Activated T-helper 1 cell treated with Interleukin-2 at 50 U/mL for 16 hours (primary cell): ENCODE data around the gene GMFB.

ENCODE experiments used
- DNase-seq: peaks from one replicate; pipeline ENCODE4 v3.0.0-alpha.2; 2020; ENCODE audit warnings: low read depth

GMFB gene

DNA sequence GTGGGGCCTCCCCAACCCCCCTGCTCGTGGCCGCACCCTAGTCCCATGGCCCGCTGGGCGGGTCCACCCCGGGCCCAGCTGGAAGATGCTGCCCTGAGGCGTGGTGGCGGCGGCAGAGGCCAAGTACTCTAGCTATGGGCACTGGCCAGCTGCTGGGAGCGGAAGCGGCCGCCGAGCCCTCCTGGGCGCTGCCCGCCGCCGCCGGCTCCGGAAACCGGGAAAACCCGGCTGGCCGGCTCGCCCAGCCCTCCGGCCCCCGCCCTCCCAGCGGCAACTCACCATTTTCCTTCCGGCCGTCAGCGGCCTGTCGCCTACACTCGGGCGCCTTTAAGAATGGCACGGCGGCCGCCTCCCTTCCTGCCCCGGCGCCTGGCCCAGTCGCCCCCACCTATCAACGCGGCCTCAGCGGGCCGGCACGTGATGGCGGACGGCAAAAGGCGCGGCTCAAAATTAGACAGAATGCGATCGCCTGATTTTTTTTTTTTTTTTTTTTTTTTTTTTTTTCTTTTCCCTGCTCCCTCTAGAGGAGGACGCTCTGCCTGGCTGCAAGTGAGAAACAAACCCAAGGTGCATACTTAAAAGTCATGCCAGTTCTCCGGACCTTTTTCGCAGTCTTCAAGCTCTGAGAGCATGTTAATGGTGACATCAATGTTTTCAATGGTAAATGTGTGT is at the start of gene GMFB:
TSS of gene GMFB (minus strand) at position 335 of the 672 bp plus-strand sequence. CDS start at position 282, 53 bp downstream.
- peak; percentile 83 for DNase-seq

- no peak for DNase-seq
Measured at GRCh38 chr14:54538055-54538454, 49.3 kb upstream of the GMFB start.

GRCh38 chr14:54537651-54538050 is 48.9 kb upstream of the GMFB start:
- DNase-seq: no peak

- DNase-seq: no peak
Measured at GRCh38 chr14:54535646-54536045, 46.9 kb upstream of the GMFB start.

- no peak for DNase-seq
Measured at GRCh38 chr14:54535126-54535525, 46.3 kb upstream of the GMFB start.

GRCh38 chr14:54533100-54533499 is 44.3 kb upstream of the GMFB start:
- DNase-seq: no peak

- no peak for DNase-seq
Measured at GRCh38 chr14:54532111-54533012, 43.6 kb upstream of the GMFB start.

DNA sequence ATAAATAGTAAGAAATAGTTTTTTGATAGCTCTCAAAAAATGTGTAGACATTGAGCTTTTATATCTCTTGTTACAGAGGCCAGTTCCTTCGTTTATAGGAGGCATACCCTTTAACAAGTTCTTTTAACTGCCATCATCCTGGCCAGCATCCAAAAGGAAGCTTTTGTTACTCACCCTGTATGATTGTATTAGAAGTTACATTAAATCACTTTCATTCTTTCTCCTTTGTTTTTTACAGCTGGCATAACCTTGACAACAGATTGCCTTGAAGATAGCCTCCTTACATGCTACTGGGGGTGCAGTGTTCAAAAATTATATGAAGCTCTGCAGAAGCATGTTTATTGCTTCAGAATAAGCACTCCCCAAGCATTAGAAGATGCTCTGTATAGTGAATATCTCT is 41.0 kb upstream of the GMFB start:
- DNase-seq: no peak

GRCh38 chr14:54528973-54529372 is 40.2 kb upstream of the GMFB start:
- DNase-seq: no peak

DNA sequence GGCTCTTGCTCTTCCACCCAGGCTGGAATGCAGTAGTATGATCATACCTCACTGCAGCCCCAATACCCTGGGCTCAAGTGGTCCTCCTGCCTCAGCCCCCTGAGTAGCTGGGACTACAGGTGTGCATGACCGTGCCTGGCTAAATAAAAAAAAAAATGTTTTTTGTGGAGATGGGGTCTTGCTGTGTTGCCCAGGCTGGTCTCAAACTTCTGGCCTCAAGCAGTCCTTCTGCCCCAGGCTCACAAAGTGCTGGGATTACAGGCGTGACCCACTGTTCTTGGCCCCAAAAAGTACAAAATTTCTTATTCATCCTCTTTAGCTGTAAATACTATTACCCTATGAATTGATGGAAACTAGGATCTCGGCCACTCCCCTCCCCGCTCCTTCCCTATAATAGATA is 35.6 kb upstream of the GMFB start:
- DNase-seq: no peak

DNA sequence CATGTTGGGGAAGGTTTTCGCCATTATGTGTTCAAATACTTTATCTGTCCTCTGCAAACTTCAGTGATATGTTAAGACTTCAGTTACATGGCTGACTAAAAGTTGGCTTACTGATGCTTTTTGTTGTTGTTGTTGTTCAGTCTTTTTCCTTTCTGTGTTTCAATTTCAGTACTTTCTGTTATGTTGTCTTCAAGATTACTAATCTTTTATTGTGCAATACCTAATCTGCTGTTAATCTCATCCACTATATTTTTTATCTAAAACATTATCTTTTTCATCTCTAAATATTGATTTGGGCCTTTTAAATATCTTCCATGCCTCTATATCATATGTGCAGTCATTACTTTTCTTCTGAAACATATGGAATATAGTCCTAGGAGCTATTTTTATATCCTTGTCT is 27.9 kb upstream of the GMFB start:
- DNase-seq: no peak

DNA sequence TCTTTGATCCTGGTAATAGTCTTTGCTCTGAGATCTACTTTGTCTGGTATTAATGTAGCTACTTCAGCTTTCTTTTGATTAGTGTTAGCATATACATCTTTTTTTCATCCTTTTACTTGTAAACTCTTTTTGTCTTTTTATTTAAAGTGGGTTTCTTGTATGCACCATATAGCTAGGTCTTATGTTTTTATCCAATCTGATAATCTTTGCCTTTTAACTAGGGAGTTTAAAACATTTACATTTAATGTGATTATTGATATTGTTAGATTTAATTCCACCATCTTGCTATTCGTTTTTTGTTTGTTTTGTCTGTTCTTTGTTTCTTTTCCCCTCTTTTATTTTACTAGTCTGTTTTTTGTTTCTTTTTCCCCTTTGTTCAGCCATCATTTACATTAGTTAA is 26.9 kb upstream of the GMFB start:
- DNase-seq: no peak

DNA sequence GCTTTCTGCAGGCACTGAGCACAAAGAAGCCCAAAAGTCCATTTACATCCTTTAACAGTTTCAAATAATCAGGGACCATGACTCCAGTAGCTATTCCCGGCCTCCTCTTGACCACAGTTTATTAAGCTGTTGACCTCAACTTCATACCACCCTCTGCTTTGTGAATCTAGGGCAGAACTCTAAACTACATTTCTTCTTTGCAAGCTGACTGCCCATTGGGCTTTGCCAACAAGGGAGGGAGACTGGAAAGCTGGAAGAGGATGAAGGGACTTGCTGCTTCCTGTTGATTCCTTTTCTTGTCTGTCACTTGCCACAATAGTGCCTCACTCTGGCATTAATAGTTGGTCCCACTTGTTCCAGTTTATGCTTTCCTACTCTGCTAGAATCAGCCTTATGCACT is 23.6 kb upstream of the GMFB start:
- no peak for DNase-seq

DNA sequence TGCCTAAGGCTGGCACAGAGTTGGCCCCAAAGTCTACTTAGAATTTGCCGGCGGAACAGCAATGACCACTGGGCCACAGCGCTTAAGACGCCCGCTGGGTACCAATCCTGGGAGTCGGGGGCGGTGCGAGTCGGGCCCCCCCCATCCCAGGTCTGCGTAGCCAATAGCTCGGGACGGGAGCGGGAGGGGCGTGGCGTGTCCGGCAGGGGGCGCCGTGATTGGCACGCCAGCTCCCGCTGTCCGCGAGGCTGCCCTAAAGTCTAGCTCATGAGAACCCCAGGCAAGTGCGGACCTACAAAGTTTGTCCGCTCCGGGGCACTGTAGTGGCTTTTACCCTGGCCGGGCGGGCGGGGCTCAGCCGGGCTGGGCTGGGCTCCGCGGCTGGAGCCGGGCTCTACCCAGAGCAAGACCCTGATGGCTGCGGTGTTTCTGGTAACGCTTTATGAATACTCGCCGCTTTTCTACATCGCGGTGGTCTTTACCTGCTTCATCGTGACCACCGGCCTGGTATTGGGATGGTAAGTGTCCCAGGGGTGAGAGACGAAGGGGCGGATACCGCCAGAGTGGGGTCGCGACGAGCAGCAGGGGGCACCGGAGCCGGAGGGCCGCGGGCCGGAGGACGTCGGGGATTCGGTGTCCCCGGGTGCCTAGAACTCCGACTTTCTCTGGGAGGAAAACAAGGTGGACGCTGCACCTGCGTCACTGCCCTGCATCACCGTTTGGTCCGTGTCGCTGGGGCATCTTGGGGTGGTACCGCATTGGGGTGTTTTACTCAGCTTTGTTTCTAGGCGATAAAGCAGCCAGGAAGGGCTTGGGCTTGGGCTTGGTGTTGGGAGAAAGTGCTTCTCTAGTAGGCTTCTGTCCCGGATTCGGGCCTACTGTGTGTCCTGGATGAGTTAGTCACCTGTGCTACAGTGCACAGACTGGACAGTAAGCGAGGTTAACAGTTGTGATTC is 21.0 kb upstream of the GMFB start, which contains the start of gene CGRRF1:
TSS of gene CGRRF1 (plus strand) at position 361 of the 956 bp plus-strand sequence. CDS start at position 415, 54 bp downstream.
- DNase-seq: peak; percentile 94

DNA sequence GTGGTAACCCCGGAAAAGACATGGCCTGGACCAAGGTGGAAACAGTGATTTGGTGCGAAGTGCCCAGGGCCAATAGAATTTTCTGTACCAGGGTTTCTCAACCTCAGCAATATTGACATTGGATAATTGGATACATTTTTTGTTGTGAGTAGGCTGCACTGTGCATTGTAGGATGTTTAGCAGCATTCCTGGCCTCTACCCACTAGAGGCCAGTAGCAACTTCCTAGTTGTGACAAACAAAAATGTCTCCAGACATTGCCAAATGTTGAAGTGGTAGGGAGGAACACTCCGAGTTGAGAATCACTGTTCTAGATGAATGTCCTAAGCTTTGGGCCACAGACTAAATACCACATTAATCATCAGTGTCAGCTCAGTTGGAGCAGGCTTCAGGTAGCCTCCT is 14.7 kb upstream of the GMFB start:
- no peak for DNase-seq

GRCh38 chr14:54502602-54503001 is 13.8 kb upstream of the GMFB start:
- no peak for DNase-seq

DNA sequence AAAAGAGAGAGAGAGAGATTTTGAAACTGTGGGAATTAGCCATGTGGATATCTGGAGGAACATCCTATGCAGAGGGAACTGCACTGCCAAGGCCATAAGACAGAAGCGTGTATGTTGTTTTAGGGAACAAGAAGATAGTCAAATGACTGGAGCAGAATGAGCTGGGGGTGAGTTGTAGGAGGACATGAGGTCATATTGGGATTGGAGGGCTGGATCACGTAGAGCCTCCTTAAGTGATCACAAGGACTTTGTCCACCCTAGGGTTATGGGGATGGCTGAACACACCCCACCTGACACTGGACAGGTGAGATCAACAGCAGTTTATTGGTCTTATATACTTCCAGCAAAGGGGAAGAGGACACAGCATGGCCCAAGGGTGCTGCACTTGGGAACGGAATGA is 12.7 kb upstream of the GMFB start:
- no peak for DNase-seq

DNA sequence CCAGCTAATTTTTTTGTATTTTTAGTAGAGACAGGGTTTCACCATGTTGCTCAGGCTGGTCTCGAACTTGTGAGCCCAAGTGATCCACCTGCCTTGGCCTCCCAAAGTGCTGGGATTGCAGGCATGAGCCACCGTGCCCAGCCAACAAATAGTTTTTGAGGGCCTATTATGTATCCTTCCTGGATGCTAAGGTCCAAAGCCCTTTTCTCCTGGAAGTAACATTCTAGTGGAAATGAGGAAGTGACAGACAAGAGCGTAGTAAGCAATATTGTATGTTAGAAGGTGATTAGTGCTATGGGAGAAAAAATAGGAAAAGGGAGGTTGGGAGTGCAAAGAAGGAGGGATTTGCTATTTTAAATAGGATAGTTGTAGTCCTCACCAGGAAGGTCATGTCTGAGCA is 12.0 kb upstream of the GMFB start:
- no peak for DNase-seq

DNA sequence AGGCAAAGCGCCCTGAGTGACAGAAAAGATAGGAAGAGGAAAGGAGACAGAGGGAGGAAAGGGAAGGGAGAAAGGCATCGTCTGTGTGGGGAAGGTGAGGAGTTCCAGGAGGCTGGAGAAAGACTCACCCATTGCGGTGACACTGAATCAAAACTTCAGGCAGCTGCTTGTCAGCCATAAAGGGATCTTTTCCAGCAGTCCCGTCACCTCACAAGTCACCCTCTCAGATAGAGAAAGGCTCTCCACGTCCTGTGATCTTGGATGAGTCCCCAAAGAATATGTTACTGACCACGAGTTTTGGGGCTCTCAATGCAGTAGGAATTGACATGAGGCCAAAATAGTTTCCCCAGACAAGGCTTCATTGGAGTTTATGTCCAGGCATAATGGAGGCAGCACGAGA is 9.8 kb upstream of the GMFB start:
- DNase-seq: no peak

GRCh38 chr14:54498095-54498531 is 9.3 kb upstream of the GMFB start:
- no peak for DNase-seq

- DNase-seq: no peak
Measured at GRCh38 chr14:54497224-54497623, 8.4 kb upstream of the GMFB start.

- no peak for DNase-seq
Measured at GRCh38 chr14:54493293-54493692, 4.5 kb upstream of the GMFB start.
